Esophagus (tissue), 2 donors: ENCODE data around the gene MAP1LC3B2. TPM values are rescaled to one million over a fixed set of nuclear protein-coding genes. Genes with fewer than 3 reads are reported as not detected.

ENCODE experiments used
- H3K27ac ChIP-seq, 2 donors: one replicate each; pipeline ENCODE4 v1.5.1; 2013; ENCODE audit warnings: low read depth in 2 of 2, mild to moderate bottlenecking in 2 of 2, inconsistent platforms in 1 of 2, low read length in 1 of 2, moderate library complexity in 1 of 2
- H3K27me3 ChIP-seq, 2 donors: one replicate each; pipeline ENCODE4 v1.6.1; 2013; ENCODE audit warnings: low read length in 2 of 2, control low read depth in 1 of 2, mild to moderate bottlenecking in 1 of 2; ENCODE audit not compliant: insufficient read depth in 2 of 2, control insufficient read depth in 1 of 2
- H3K36me3 ChIP-seq, 2 donors: one replicate each; pipeline ENCODE4 v1.6.1; 2013; ENCODE audit warnings: low read length in 1 of 2; ENCODE audit not compliant: control insufficient read depth in 2 of 2, insufficient read depth in 2 of 2
- H3K4me1 ChIP-seq, 2 donors: one replicate each; pipeline ENCODE4 v1.6.1; 2013; ENCODE audit warnings: low read length in 1 of 2; ENCODE audit not compliant: control insufficient read depth in 2 of 2, insufficient read depth in 2 of 2
- H3K4me3 ChIP-seq, 2 donors: one replicate each; pipeline ENCODE4 v1.5.1; 2013; ENCODE audit warnings: low read length in 2 of 2, mild to moderate bottlenecking in 2 of 2, low read depth in 1 of 2, moderate library complexity in 1 of 2
- H3K9me3 ChIP-seq, 2 donors: one replicate each; pipeline ENCODE4 v1.6.1; 2013; ENCODE audit warnings: mild to moderate bottlenecking in 2 of 2, low read depth in 1 of 2, low read length in 1 of 2, moderate library complexity in 1 of 2; ENCODE audit not compliant: control insufficient read depth in 2 of 2, insufficient read depth in 1 of 2
- WGBS, 2 donors: extraction: QIAGEN DNeasy Blood & Tissue Kit; methylation state at CpG; one replicate each; pipeline ENCODE4 v1.1.7; 2013; 5-methylcytosine and 5-hydroxymethylcytosine counted together
- polyA plus RNA-seq, 2 donors: library from polyadenylated mRNA; stranded (reverse); fragments of 200-250 nt; gene quantifications; one replicate each; pipeline ENCODE4 v1.2.3, GENCODE V29; 2013
- donor health status: healthy with polysubstance abuse.
- donor health status: Bipolar disorder and iron deficiency.

MAP1LC3B2 gene
- polyA plus RNA-seq, 2 donors = 1.0 to 1.9 TPM

GRCh38 chr12:116542345-116542956 lies 16.7 kb upstream of the MAP1LC3B2 start:
- H3K36me3 ChIP-seq = no peaks in the 10 kb centered on the region
- no peaks in the 10 kb centered on the region for H3K9me3 ChIP-seq
- no peak overlapping the region for H3K4me3 ChIP-seq
- peaks cover 0 to 5% of the 10 kb centered on the region in 2 donors for H3K4me1 ChIP-seq
- H3K27me3 ChIP-seq = no peaks in the 10 kb centered on the region
- H3K27ac ChIP-seq = no peak overlapping the region
- WGBS, 2 donors = 58 to 70% methylated on average over 15 of the region's 15 CpGs

DNA sequence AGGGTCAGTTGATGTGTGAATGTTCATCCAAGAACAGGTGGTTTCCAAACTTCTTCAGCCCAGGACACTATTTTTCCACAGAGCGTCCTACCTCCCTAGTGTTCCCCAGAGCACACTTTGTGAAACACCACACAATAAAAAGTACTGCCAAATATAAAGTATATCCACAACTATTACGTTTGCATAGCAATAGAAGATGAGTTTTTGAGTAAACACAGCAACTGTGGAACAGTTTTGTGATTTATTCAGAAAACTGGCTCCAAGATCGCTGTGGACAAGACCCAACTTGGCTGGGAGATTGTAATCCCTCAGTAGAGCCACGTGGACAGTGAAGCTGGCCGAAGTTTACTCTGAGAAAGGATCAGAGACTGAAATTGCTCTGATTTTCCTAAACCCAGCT lies 14.5 kb upstream of the MAP1LC3B2 start:
- Histone ChIP-seq H3K9me3 (no peaks in the 10 kb centered on the region), H3K27ac (no peak overlapping the region), H3K4me3 (no peak overlapping the region), H3K4me1 (peaks cover 0 to 7% of the 10 kb centered on the region in 2 donors), H3K36me3 (no peaks in the 10 kb centered on the region), H3K27me3 (no peaks in the 10 kb centered on the region)
- 37 to 49% methylated on average over 5 of the region's 5 CpGs for WGBS, 2 donors

GRCh38 chr12:116545144-116545543 lies 14.0 kb upstream of the MAP1LC3B2 start:
- H3K36me3 ChIP-seq = no peaks in the 10 kb centered on the region
- no peaks in the 10 kb centered on the region for H3K9me3 ChIP-seq
- H3K27ac ChIP-seq = no peak overlapping the region
- 58 to 61% methylated on average over 6 of the region's 6 CpGs for WGBS, 2 donors
- no peaks in the 10 kb centered on the region for H3K27me3 ChIP-seq
- no peak overlapping the region for H3K4me3 ChIP-seq
- peaks cover 0 to 4% of the 10 kb centered on the region in 2 donors for H3K4me1 ChIP-seq

GRCh38 chr12:116545936-116546335 lies 13.2 kb upstream of the MAP1LC3B2 start:
- Histone ChIP-seq H3K27ac (no peak overlapping the region), H3K9me3 (no peaks in the 10 kb centered on the region), H3K27me3 (no peaks in the 10 kb centered on the region), H3K4me3 (no peak overlapping the region), H3K36me3 (no peaks in the 10 kb centered on the region), H3K4me1 (peaks cover 0 to 4% of the 10 kb centered on the region in 2 donors)
- 81 to 88% methylated on average over 6 of the region's 6 CpGs for WGBS, 2 donors

- Histone ChIP-seq H3K27me3 (no peaks in the 10 kb centered on the region), H3K4me1 (peaks cover 4 to 8% of the 10 kb centered on the region in 2 donors), H3K36me3 (no peaks in the 10 kb centered on the region), H3K4me3 (no peak overlapping the region), H3K9me3 (no peaks in the 10 kb centered on the region), H3K27ac (no peak overlapping the region)
- 62 to 64% methylated on average over 10 of the region's 10 CpGs for WGBS, 2 donors
Measured at GRCh38 chr12:116547955-116548501, 11.2 kb upstream of the MAP1LC3B2 start.

- no peak overlapping the region for H3K4me3 ChIP-seq
- peaks cover 4 to 8% of the 10 kb centered on the region in 2 donors for H3K4me1 ChIP-seq
- H3K27me3 ChIP-seq = no peaks in the 10 kb centered on the region
- 85 to 88% methylated on average over 10 of the region's 10 CpGs for WGBS, 2 donors
- H3K36me3 ChIP-seq = no peaks in the 10 kb centered on the region
- no peaks in the 10 kb centered on the region for H3K9me3 ChIP-seq
- no peak overlapping the region for H3K27ac ChIP-seq
Measured at GRCh38 chr12:116549993-116550392, 9.2 kb upstream of the MAP1LC3B2 start.

DNA sequence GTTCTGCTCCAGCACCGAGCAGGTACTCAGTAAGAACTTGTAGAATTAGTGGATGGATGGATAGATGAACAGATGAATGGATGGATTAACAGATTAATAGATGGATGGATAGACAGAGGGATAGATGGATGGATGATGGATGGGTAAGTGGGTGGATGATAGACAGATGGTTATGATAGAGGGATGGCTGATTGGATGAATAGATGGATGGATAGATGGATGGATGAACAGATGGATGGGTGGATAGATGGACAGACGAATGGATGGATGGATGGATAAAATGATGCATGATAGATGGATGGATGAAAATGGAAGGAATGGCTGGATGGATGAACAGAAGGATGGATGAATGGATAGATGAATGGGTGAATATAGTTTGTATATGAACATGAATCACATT lies 8.0 kb upstream of the MAP1LC3B2 start:
- Histone ChIP-seq H3K9me3 (no peaks in the 10 kb centered on the region), H3K4me1 (peaks cover 4 to 8% of the 10 kb centered on the region in 2 donors), H3K36me3 (no peaks in the 10 kb centered on the region), H3K4me3 (no peak overlapping the region), H3K27me3 (no peaks in the 10 kb centered on the region), H3K27ac (no peak overlapping the region)
- WGBS, 2 donors = 84 to 91% methylated on average over 2 of the region's 2 CpGs

DNA sequence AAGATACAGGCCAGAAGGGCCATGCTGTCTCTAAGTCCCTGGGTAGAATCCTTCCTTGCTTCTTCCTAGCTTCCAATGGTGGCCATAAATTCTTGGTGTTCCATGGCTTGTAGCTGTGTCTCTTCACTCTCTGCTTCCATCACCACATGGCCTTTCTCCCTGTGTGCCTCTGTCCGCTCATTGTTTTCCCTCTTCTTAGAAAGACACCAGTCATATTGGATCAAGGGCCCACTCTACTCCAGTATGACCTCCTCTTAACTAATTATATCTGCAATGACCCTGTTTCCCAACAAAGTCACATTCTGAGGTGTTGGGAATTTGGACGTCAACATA lies 7.6 kb upstream of the MAP1LC3B2 start:
- Histone ChIP-seq H3K27me3 (no peaks in the 10 kb centered on the region), H3K36me3 (no peaks in the 10 kb centered on the region), H3K4me3 (no peak overlapping the region), H3K9me3 (no peaks in the 10 kb centered on the region), H3K4me1 (peaks cover 4 to 8% of the 10 kb centered on the region in 2 donors), H3K27ac (no peak overlapping the region)
- WGBS, 2 donors = 94% methylated on average over 2 of the region's 2 CpGs

DNA sequence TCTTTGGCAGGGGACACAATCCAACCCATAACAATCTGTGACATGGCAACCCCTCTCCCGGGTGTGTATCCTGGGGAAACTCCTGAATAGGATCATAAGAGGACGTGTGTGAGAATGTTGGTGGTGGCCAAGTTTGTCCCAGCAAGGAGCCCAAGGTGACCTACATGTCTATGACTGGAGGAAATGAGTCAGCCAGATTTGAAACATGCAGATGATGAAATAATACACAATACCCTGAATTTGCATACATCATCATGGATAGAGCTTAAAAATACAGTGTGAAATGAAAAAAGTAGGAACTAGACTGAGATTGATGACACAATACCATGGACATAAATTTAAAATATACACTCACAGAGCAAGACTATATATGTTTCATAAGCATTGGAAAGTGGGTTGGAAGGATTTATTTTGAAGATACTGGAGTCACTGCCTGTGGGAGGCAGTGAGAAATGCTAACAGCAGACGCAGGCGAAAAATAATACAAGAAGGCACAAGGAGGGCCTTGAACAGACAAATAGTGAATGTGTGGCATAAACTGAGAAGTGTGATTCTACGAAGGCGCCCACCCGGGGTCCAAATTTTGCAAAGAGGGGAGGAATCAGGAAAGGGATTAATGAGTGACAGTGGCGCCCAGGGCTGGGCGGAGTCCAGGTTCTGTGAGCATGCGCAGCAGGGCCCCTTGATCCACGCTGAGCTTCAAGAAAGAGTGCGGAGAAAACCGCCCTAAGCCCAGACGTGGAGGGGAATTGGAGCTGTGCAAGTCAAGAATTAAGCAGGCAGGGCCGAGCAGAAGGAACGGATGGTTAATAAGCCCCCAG lies 7.0 kb upstream of the MAP1LC3B2 start:
- no peaks in the 10 kb centered on the region for H3K36me3 ChIP-seq
- WGBS, 2 donors = 92% methylated on average over 16 of the region's 16 CpGs

More for the DNA sequence above, 7.0 kb upstream of the MAP1LC3B2 start:
- Histone ChIP-seq H3K27ac (no peak overlapping the region), H3K4me3 (no peak overlapping the region), H3K4me1 (peaks cover 4 to 8% of the 10 kb centered on the region in 2 donors), H3K27me3 (no peaks in the 10 kb centered on the region), H3K9me3 (no peaks in the 10 kb centered on the region)
